Activated CD8-positive, alpha-beta T cell treated with anti-CD3 and anti-CD28 coated beads for 36 hours (primary cell): ENCODE measurements around the gene DNASE1L3. TPM values are rescaled to one million over a fixed set of nuclear protein-coding genes. Genes with fewer than 3 reads are reported as not detected.

ENCODE experiments used
- ATAC-seq: fragments of 200-7000 bp; cut with Tn5 transposase; one replicate; pipeline ENCODE4 v1.10.0; 2021; ENCODE audit warnings: mild to moderate bottlenecking, moderate library complexity
- CTCF ChIA-PET: fragments of 350-600 bp; sonication (Branson Sonifier 250); formaldehyde crosslinking; loops from one replicate; lab custom pipeline; 2021; ENCODE audit warnings: antibody characterized with exemption; lab: Charles Lee
- POLR2A ChIA-PET: fragments of 350-600 bp; sonication (Branson Sonifier 250); formaldehyde crosslinking; loops from one replicate; lab custom pipeline; 2021; ENCODE audit warnings: antibody characterized with exemption; lab: Charles Lee
- DNase-seq: peaks from one replicate; pipeline ENCODE4 v3.0.0-alpha.2; 2020
- H3K27ac Mint-ChIP-seq: one replicate; pipeline ENCODE4 v1.8.0; 2021; ENCODE audit warnings: mild to moderate bottlenecking, mixed read lengths
- H3K27me3 Mint-ChIP-seq: one replicate; pipeline ENCODE4 v1.8.0; 2021; ENCODE audit warnings: mixed read lengths
- H3K36me3 Mint-ChIP-seq: one replicate; pipeline ENCODE4 v1.8.0; 2021; ENCODE audit warnings: low read depth, mixed read lengths
- H3K4me1 Mint-ChIP-seq: one replicate; pipeline ENCODE4 v1.8.0; 2021; ENCODE audit warnings: low read depth, mixed read lengths
- H3K4me3 Mint-ChIP-seq: one replicate; pipeline ENCODE4 v1.8.0; 2021; ENCODE audit warnings: mild to moderate bottlenecking, moderate library complexity, mixed read lengths
- H3K9me3 Mint-ChIP-seq: one replicate; pipeline ENCODE4 v1.8.0; 2021; ENCODE audit warnings: mixed read lengths
- intact Hi-C: fragments of 100-400 bp; cut with micrococcal nuclease; formaldehyde crosslinking; loops from one replicate; pipeline ENCODE4 v1.10.0; 2022
- total RNA-seq, 2 experiments: library from RNA; stranded (reverse); gene quantifications; one replicate each; pipeline ENCODE4 v1.2.3, GENCODE V29; 2021
- TF ChIP-seq, protein P1 (sequence below): fragments of 200-600 bp; IDR thresholded peaks from one replicate; pipeline ENCODE4 v1.8.0; 2022; ENCODE audit warnings: antibody characterized with exemption, mild to moderate bottlenecking

Gene DNASE1L3
- total RNA-seq, 2 experiments from 2014 or later, result not detected

DNA sequence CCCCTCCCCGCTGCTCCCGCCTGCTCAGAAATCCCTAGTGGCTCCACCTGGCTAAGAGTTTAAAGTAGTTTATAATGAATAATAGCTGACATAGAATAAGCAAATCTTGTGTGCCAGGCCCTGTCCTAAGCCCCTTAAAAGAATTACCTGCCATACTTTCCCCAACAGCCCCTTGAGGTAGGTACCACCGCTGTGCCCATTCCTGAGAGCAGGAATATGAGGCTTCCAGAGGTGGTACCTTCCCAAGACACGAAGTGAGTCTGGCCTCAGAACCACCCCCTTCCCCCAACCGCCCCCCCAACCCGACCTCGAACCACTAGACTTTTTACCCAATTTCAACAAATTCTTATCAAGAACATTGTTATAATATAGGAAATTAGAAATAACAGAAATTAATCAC, 28.1 kb upstream of the DNASE1L3 start:
- intact Hi-C loops, result loop anchor here (5.0 kb wide), 1 partner anchor 68 kb away; the partner anchor contains the start of genes HTD2 and RPP14
- DNase-seq (no peak), ATAC-seq (no peak)
- Mint-ChIP-seq H3K4me3 (peak overlapping the region; percentile 84), H3K9me3 (no peaks in the 10 kb centered on the region), H3K4me1 (peaks cover 5% of the 10 kb centered on the region), H3K36me3 (no peaks in the 10 kb centered on the region), H3K27me3 (peaks cover 5% of the 10 kb centered on the region), H3K27ac (no peak overlapping the region)
- ChIA-PET POLR2A (interaction anchor here (1.4 kb wide), 1 partner anchor 67 kb away, joined by 5 read pairs; the partner anchor contains the start of genes HTD2 and RPP14), CTCF (interaction anchor here (1.0 to 14.4 kb wide), 5 partner anchors 22 to 176 kb away, joined by 3 to 89 read pairs (median 7); partner anchors contain the start of genes HTD2 and RPP14)
- TF ChIP-seq, protein P1, sequence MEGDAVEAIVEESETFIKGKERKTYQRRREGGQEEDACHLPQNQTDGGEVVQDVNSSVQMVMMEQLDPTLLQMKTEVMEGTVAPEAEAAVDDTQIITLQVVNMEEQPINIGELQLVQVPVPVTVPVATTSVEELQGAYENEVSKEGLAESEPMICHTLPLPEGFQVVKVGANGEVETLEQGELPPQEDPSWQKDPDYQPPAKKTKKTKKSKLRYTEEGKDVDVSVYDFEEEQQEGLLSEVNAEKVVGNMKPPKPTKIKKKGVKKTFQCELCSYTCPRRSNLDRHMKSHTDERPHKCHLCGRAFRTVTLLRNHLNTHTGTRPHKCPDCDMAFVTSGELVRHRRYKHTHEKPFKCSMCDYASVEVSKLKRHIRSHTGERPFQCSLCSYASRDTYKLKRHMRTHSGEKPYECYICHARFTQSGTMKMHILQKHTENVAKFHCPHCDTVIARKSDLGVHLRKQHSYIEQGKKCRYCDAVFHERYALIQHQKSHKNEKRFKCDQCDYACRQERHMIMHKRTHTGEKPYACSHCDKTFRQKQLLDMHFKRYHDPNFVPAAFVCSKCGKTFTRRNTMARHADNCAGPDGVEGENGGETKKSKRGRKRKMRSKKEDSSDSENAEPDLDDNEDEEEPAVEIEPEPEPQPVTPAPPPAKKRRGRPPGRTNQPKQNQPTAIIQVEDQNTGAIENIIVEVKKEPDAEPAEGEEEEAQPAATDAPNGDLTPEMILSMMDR, result no peak

DNA sequence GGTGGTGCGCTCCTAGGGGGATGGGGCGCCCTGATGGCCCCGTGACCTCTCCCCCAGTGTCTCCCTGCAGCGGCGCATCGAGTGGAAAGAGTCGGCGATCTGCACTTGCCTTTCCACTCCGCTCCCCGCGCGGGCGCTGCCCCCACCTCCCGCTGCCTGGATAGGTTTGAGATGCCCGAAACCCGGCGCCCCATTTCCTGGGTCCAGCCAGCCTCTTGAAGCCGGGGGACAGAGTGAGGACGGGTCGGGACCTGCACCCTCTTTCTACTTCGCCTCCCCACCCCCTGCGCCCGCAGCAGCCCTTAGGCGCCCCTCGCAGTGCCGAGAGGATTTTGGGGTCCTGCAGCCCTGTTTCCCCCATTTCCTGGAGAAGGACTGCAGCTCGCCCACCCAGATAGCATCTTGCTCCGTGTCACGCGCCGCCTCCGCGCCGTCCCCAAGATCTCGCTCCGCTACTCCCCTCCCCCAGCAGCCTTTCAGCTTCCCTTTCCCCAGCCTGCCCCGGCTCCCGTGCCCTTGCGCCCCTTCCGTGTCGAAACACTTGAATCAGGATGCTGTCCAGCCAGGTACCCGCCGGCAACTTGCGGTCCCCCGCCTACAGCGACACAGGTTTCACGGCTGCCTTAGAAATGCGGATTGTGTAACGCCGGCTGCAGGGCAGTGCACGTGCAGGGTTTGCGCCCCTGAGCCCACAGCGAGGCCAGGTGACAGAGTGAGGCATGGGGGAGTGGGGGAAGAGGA, 27.3 kb upstream of the DNASE1L3 start:
- Mint-ChIP-seq H3K27me3 (peaks cover 5% of the 10 kb centered on the region), H3K9me3 (no peaks in the 10 kb centered on the region), H3K4me3 (peak overlapping the region; percentile 84), H3K36me3 (no peaks in the 10 kb centered on the region), H3K27ac (peak overlapping the region; percentile 68), H3K4me1 (peaks cover 5% of the 10 kb centered on the region)
- ChIA-PET CTCF (interaction anchor here (1.0 to 14.4 kb wide), 5 partner anchors 21 to 177 kb away, joined by 3 to 89 read pairs (median 7); partner anchors contain the start of genes HTD2 and RPP14), POLR2A (interaction anchor here (1.4 kb wide), 1 partner anchor 68 kb away, joined by 5 read pairs; the partner anchor contains the start of genes HTD2 and RPP14)
- TF ChIP-seq, protein P1, result no peak
- DNase-seq (peak; percentile 63), ATAC-seq (peak; percentile 53)
- intact Hi-C loops, result loop anchor here (5.0 kb wide), 1 partner anchor 69 kb away; the partner anchor contains the start of genes HTD2 and RPP14

DNA sequence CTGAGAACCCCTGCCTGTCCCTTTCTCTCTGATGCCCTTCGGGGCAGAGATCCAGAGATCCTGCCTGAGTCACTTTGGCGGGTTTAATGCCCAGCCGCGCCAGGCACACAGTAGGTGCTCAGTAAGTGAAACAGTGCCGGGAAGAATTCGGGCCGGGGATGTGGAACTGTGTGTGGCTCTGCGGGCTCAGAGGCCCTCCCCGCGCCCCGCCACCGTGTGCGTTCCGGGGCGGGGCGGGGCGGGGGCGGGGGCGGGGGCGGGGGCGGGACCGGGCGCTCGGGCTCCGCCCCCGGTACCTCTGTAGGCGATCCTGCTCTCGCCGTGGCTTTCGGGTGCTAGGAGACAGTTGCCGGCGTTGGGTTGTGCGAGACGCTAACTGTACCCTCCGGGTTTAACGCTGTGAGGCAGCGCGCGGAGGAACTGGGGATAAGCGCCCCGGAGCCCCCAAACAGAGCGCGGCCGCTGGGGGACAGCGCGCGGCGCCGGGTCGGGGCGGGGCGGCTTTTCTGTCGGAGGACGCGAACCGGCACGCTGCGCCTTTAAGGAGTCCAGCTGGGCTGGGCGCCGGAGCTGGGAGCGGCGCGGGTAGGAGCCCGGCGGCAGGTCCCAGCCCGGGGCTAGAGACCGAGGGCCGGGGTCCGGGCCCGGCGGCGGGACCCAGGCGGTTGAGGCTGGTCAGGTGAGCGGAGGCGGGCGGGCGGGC, 26.6 kb upstream of the DNASE1L3 start, which contains the start of gene ABHD6:
ABHD6 (plus strand) TSS at position 555 of the 703 bp plus-strand sequence. CDS start 18,795 bp downstream, outside the sequence.
- Mint-ChIP-seq H3K27ac (peak within 1 kb of the TSS; percentile 84), H3K4me1 (peaks cover 5% of the 10 kb centered on the region), H3K9me3 (no peaks in the 10 kb centered on the region), H3K27me3 (peaks cover 11% of the 10 kb centered on the region), H3K36me3 (no peaks in the 10 kb centered on the region), H3K4me3 (peak within 1 kb of the TSS; percentile 84)
- ChIA-PET POLR2A (no interaction called here), CTCF (interaction anchor here (1.0 to 14.4 kb wide), 5 partner anchors 20 to 178 kb away, joined by 3 to 89 read pairs (median 7); partner anchors contain the start of genes HTD2 and RPP14)
- TF ChIP-seq, protein P1, result no peak
- peak; percentile 82 for ATAC-seq
- intact Hi-C loops, result loop anchor here (5.0 kb wide), 1 partner anchor 70 kb away; the partner anchor contains the start of genes HTD2 and RPP14
- peak; percentile 81 for DNase-seq

DNA sequence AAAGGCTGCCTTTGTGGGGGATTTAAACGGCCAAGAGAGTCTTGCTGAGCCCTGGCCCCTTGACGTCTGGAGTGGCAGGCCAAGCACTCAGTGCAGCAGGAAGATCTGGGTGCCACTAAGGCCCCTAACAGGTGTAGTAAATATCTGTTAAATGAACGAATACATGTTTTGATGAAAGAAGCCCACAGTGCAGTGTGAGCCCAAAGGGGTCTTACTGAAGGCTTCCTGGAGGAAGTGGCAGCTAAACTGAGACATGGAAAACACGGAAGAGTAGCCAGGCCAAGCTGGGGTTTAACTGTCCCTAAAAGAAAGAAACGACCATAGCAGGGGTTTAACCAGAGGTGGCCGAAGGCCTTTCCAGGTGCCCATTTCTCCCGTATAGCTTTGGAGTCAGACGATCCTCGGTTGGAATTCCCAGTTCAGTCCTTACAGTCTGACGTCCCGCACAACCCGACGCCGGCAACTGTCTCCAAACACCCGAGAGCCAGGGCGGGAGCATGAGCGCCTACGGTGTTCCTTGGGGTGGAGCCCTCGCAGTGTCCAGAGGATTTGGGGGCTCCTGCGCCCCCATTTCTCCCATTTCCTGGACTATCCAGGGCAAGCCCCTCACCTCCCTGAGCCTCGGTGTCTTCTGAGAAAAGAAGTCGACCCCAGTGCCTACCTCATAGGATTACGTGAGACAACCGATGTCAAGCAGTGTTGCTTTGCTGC, 25.9 kb upstream of the DNASE1L3 start:
- Mint-ChIP-seq H3K27ac (peak overlapping the region; percentile 84), H3K27me3 (peaks cover 14% of the 10 kb centered on the region), H3K36me3 (no peaks in the 10 kb centered on the region), H3K4me3 (peak overlapping the region; percentile 84), H3K9me3 (no peaks in the 10 kb centered on the region), H3K4me1 (peaks cover 5% of the 10 kb centered on the region)
- TF ChIP-seq, protein P1, result no peak
- no peak for ATAC-seq
- ChIA-PET POLR2A (no interaction called here), CTCF (interaction anchor here (2.6 to 14.4 kb wide), 2 partner anchors 19 to 49 kb away, joined by 7 to 89 read pairs; no protein-coding TSS in a partner anchor)
- intact Hi-C loops, result loop anchor here (5.0 kb wide), 1 partner anchor 71 kb away; the partner anchor contains the start of genes HTD2 and RPP14
- DNase-seq, result no peak
